GM12874 (cell line): ENCODE results near the gene POPDC3.

Source experiments
- CTCF ChIP-seq: IDR thresholded peaks from 2 replicates; pipeline ENCODE4 v1.5.1; 2011; ENCODE audit warnings: low read depth, mild to moderate bottlenecking, control low read depth, low read length, moderate library complexity; ENCODE audit not compliant: insufficient read depth

POPDC3 gene

GRCh38 chr6:105179244-105180065 lies at the start of gene POPDC3:
Gene POPDC3, minus strand, starts transcription at chr6:105180014. Its CDS starts 18,105 bp downstream, at chr6:105161909.
- TF ChIP-seq CTCF, result no peak

- TF ChIP-seq CTCF, result no peak
Observed at GRCh38 chr6:105227295-105227767, 47.5 kb upstream of the POPDC3 start.

- no peak for TF ChIP-seq CTCF
Observed at GRCh38 chr6:105226598-105227294, 46.9 kb upstream of the POPDC3 start.

- no peak for TF ChIP-seq CTCF
Observed at GRCh38 chr6:105223242-105223641, 43.4 kb upstream of the POPDC3 start.

GRCh38 chr6:105220186-105220585 lies 40.4 kb upstream of the POPDC3 start:
- TF ChIP-seq CTCF, result no peak

GRCh38 chr6:105215506-105215905 lies 35.7 kb upstream of the POPDC3 start:
- TF ChIP-seq CTCF, result no peak

- TF ChIP-seq CTCF, result no peak
Observed at GRCh38 chr6:105214668-105215067, 34.9 kb upstream of the POPDC3 start.
